Natural killer cell treated with Interleukin-12 subunit alpha and Interleukin-12 subunit beta and Interleukin-15 and Interleukin-18, amount 100 ng/mL, for 72 hours (primary cell): Measurements from ENCODE around the gene NTN4. TPM values are rescaled to one million over a fixed set of nuclear protein-coding genes. Genes with fewer than 3 reads are reported as not detected.
"Not testable (repeated sequence)": the region's sequence is repeated elsewhere in the genome, so short reads cannot be mapped to it uniquely, and the experiment has no call there.

Experiments used
- ATAC-seq, 2 donors: fragments of 150-1000 bp; cut with Tn5 transposase in 1 of 2; sonication (Bioruptor Pico), chemical (Tn5 transposase) in 1 of 2; 2 replicates each; pipeline ENCODE4 v1.10.0; 2021
- DNase-seq: peaks from one replicate; pipeline ENCODE4 v3.0.0; 2022; ENCODE audit warnings: low spot score
- H3K27ac Mint-ChIP-seq, 2 donors: 1 replicate in 1 of 2; 2 replicates in 1 of 2; pipeline ENCODE4 v1.8.0; 2022; ENCODE audit warnings: mixed read lengths in 2 of 2, mild to moderate bottlenecking in 1 of 2, moderate library complexity in 1 of 2
- H3K27me3 Mint-ChIP-seq, 2 donors: 1 replicate in 1 of 2; 2 replicates in 1 of 2; pipeline ENCODE4 v1.8.0; 2022; ENCODE audit warnings: mixed read lengths in 2 of 2
- H3K36me3 Mint-ChIP-seq: one replicate; pipeline ENCODE4 v1.8.0; 2022; ENCODE audit warnings: mixed read lengths
- H3K4me1 Mint-ChIP-seq, 2 donors: 1 replicate in 1 of 2; 2 replicates in 1 of 2; pipeline ENCODE4 v1.8.0; 2022; ENCODE audit warnings: low read depth in 2 of 2, mixed read lengths in 2 of 2, mild to moderate bottlenecking in 1 of 2
- H3K4me3 Mint-ChIP-seq: one replicate; pipeline ENCODE4 v1.8.0; 2022; ENCODE audit warnings: mixed read lengths
- H3K9me3 Mint-ChIP-seq: 2 replicates; pipeline ENCODE4 v1.8.0; 2022; ENCODE audit warnings: mixed read lengths
- total RNA-seq, 2 donors: library from RNA; stranded (reverse); gene quantifications; one replicate each; pipeline ENCODE4 v1.2.3, GENCODE V29; 2022

Gene NTN4
- total RNA-seq, 2 donors from 2014 or later = not detected

GRCh38 chr12:95756362-95756761 is 34.2 kb downstream of the NTN4 start:
- H3K27me3 Mint-ChIP-seq = peaks cover 19 to 25% of the 10 kb centered on the region in 2 donors
- no peak overlapping the region for H3K27ac Mint-ChIP-seq
- H3K4me1 Mint-ChIP-seq = no peaks in the 10 kb centered on the region
- no peak overlapping the region for H3K4me3 Mint-ChIP-seq
- no peak for DNase-seq
- no peak for ATAC-seq
- H3K36me3 Mint-ChIP-seq = no peaks in the 10 kb centered on the region
- H3K9me3 Mint-ChIP-seq = no peaks in the 10 kb centered on the region

- no peak overlapping the region for H3K27ac Mint-ChIP-seq
Measured at GRCh38 chr12:95755261-95755865, 35.2 kb downstream of the NTN4 start.

GRCh38 chr12:95746062-95746461 is 44.5 kb downstream of the NTN4 start:
- H3K27me3 Mint-ChIP-seq = peaks cover 17 to 39% of the 10 kb centered on the region in 2 donors
- not testable (repeated sequence) for DNase-seq, H3K36me3 Mint-ChIP-seq, ATAC-seq, H3K4me3 Mint-ChIP-seq, H3K4me1 Mint-ChIP-seq, H3K27ac Mint-ChIP-seq
- peaks cover 12% of the 10 kb centered on the region for H3K9me3 Mint-ChIP-seq

More at GRCh38 chr12:95755261-95755865, 35.2 kb downstream of the NTN4 start:
- Mint-ChIP-seq H3K36me3 (no peaks in the 10 kb centered on the region), H3K27me3 (peaks cover 17 to 20% of the 10 kb centered on the region in 2 donors), H3K4me3 (no peak overlapping the region), H3K9me3 (no peaks in the 10 kb centered on the region), H3K4me1 (no peaks in the 10 kb centered on the region)
- DNase-seq = no peak
- ATAC-seq = no peak

GRCh38 chr12:95742586-95742985 is 48.0 kb downstream of the NTN4 start:
- H3K4me1 Mint-ChIP-seq = no peaks in the 10 kb centered on the region
- ATAC-seq = no peak
- DNase-seq = no peak
- H3K27me3 Mint-ChIP-seq = peaks cover 24 to 49% of the 10 kb centered on the region in 2 donors
- peaks cover 6% of the 10 kb centered on the region for H3K36me3 Mint-ChIP-seq
- H3K27ac Mint-ChIP-seq = no peak overlapping the region
- H3K9me3 Mint-ChIP-seq = peaks cover 12% of the 10 kb centered on the region
- H3K4me3 Mint-ChIP-seq = no peak overlapping the region

GRCh38 chr12:95741635-95742034 is 48.9 kb downstream of the NTN4 start:
- Mint-ChIP-seq H3K27me3 (peaks cover 26 to 47% of the 10 kb centered on the region in 2 donors), H3K27ac (no peak overlapping the region), H3K9me3 (peaks cover 12% of the 10 kb centered on the region), H3K4me1 (no peaks in the 10 kb centered on the region), H3K4me3 (no peak overlapping the region), H3K36me3 (peaks cover 6% of the 10 kb centered on the region)
- no peak for DNase-seq
- ATAC-seq = no peak

- Mint-ChIP-seq H3K36me3 (peaks cover 6% of the 10 kb centered on the region), H3K27me3 (peaks cover 18 to 38% of the 10 kb centered on the region in 2 donors), H3K4me3 (no peak overlapping the region), H3K9me3 (peaks cover 5% of the 10 kb centered on the region), H3K4me1 (no peaks in the 10 kb centered on the region), H3K27ac (no peak overlapping the region)
- ATAC-seq (no peak), DNase-seq (no peak)
Measured at GRCh38 chr12:95740751-95741150, 49.8 kb downstream of the NTN4 start.

GRCh38 chr12:95739561-95740313 is 50.8 kb downstream of the NTN4 start:
- ATAC-seq (peak in 1 of 2 donors; percentile 28), DNase-seq (no peak)
- Mint-ChIP-seq H3K4me1 (no peaks in the 10 kb centered on the region), H3K27me3 (peaks cover 13 to 28% of the 10 kb centered on the region in 2 donors), H3K36me3 (no peaks in the 10 kb centered on the region), H3K27ac (no peak overlapping the region), H3K4me3 (no peak overlapping the region), H3K9me3 (no peaks in the 10 kb centered on the region)

- ATAC-seq (peak in 1 of 2 donors; percentile 48), DNase-seq (no peak)
- no peaks in the 10 kb centered on the region for H3K4me1 Mint-ChIP-seq
- H3K27me3 Mint-ChIP-seq = peaks cover 13 to 19% of the 10 kb centered on the region in 2 donors
- H3K27ac Mint-ChIP-seq = no peak overlapping the region
- no peaks in the 10 kb centered on the region for H3K9me3 Mint-ChIP-seq
- no peak overlapping the region for H3K4me3 Mint-ChIP-seq
- no peaks in the 10 kb centered on the region for H3K36me3 Mint-ChIP-seq
Measured at GRCh38 chr12:95738024-95738611, 52.4 kb downstream of the NTN4 start.

- Mint-ChIP-seq H3K4me1 (no peaks in the 10 kb centered on the region), H3K9me3 (no peaks in the 10 kb centered on the region), H3K27me3 (peaks cover 10 to 17% of the 10 kb centered on the region in 2 donors), H3K36me3 (no peaks in the 10 kb centered on the region), H3K4me3 (no peak overlapping the region), H3K27ac (no peak overlapping the region)
- DNase-seq (no peak), ATAC-seq (no peak)
Measured at GRCh38 chr12:95736631-95737030, 53.9 kb downstream of the NTN4 start.

GRCh38 chr12:95735728-95736127 is 54.8 kb downstream of the NTN4 start:
- not testable (repeated sequence) for H3K4me3 Mint-ChIP-seq, DNase-seq, H3K36me3 Mint-ChIP-seq, H3K27ac Mint-ChIP-seq, H3K9me3 Mint-ChIP-seq, ATAC-seq, H3K4me1 Mint-ChIP-seq
- peaks cover 12 to 17% of the 10 kb centered on the region in 2 donors for H3K27me3 Mint-ChIP-seq

GRCh38 chr12:95733141-95733825 is 57.3 kb downstream of the NTN4 start:
- no peak overlapping the region for H3K4me3 Mint-ChIP-seq
- ATAC-seq (no peak), DNase-seq (no peak)
- peaks cover 11 to 14% of the 10 kb centered on the region in 2 donors for H3K27me3 Mint-ChIP-seq
- H3K36me3 Mint-ChIP-seq = no peaks in the 10 kb centered on the region
- H3K4me1 Mint-ChIP-seq = no peaks in the 10 kb centered on the region
- no peaks in the 10 kb centered on the region for H3K9me3 Mint-ChIP-seq
- no peak overlapping the region for H3K27ac Mint-ChIP-seq

GRCh38 chr12:95731519-95731958 is 59.0 kb downstream of the NTN4 start:
- H3K27me3 Mint-ChIP-seq = peaks cover 6 to 10% of the 10 kb centered on the region in 2 donors
- no peaks in the 10 kb centered on the region for H3K36me3 Mint-ChIP-seq
- no peak overlapping the region for H3K4me3 Mint-ChIP-seq
- H3K4me1 Mint-ChIP-seq = no peaks in the 10 kb centered on the region
- no peaks in the 10 kb centered on the region for H3K9me3 Mint-ChIP-seq
- no peak overlapping the region for H3K27ac Mint-ChIP-seq
- DNase-seq = no peak
- no peak for ATAC-seq

- ATAC-seq (no peak), DNase-seq (no peak)
- H3K4me3 Mint-ChIP-seq = no peak overlapping the region
- peaks cover 4% of the 10 kb centered on the region for H3K36me3 Mint-ChIP-seq
- H3K27ac Mint-ChIP-seq = no peak overlapping the region
- H3K4me1 Mint-ChIP-seq = no peaks in the 10 kb centered on the region
- H3K9me3 Mint-ChIP-seq = no peaks in the 10 kb centered on the region
- H3K27me3 Mint-ChIP-seq = peaks cover 15 to 17% of the 10 kb centered on the region in 2 donors
Measured at GRCh38 chr12:95730457-95730856, 60.1 kb downstream of the NTN4 start.
